Subcutaneous abdominal adipose tissue (tissue), 5 donors: Measurements from ENCODE around the gene RCE1.

ENCODE experiments used
- H3K27ac ChIP-seq: one replicate; pipeline ENCODE4 v1.7.0; 2013; ENCODE audit warnings: low read depth, mild to moderate bottlenecking, inconsistent platforms, low read length, moderate library complexity
- H3K27me3 ChIP-seq, 5 donors: one replicate each; pipeline ENCODE4 v1.7.0; 2013; ENCODE audit warnings: low read length in 5 of 5, inconsistent platforms in 1 of 5; ENCODE audit not compliant: control insufficient read depth in 5 of 5, insufficient read depth in 4 of 5
- H3K36me3 ChIP-seq, 5 donors: one replicate each; pipeline ENCODE4 v1.7.0; 2013; ENCODE audit warnings: low read length in 5 of 5; ENCODE audit not compliant: control insufficient read depth in 5 of 5, insufficient read depth in 5 of 5
- H3K4me1 ChIP-seq, 5 donors: one replicate each; pipeline ENCODE4 v1.7.0; 2013; ENCODE audit warnings: low read length in 5 of 5, mild to moderate bottlenecking in 3 of 5, moderate library complexity in 1 of 5; ENCODE audit not compliant: control insufficient read depth in 5 of 5, insufficient read depth in 5 of 5
- H3K4me3 ChIP-seq, 5 donors: one replicate each; pipeline ENCODE4 v1.7.0; 2013; ENCODE audit warnings: low read length in 5 of 5, low read depth in 1 of 5
- H3K9ac ChIP-seq, 5 donors: one replicate each; pipeline ENCODE4 v1.7.0; 2013; ENCODE audit warnings: low read length in 5 of 5, mild to moderate bottlenecking in 4 of 5, moderate library complexity in 3 of 5
- H3K9me3 ChIP-seq, 5 donors: one replicate each; pipeline ENCODE4 v1.7.0; 2013; ENCODE audit warnings: low read length in 5 of 5; ENCODE audit not compliant: control insufficient read depth in 5 of 5
- donor health status: healthy.
- donor health status: healthy.
- donor health status: healthy.
- donor health status: healthy.
- donor health status: healthy.

RCE1 gene

DNA sequence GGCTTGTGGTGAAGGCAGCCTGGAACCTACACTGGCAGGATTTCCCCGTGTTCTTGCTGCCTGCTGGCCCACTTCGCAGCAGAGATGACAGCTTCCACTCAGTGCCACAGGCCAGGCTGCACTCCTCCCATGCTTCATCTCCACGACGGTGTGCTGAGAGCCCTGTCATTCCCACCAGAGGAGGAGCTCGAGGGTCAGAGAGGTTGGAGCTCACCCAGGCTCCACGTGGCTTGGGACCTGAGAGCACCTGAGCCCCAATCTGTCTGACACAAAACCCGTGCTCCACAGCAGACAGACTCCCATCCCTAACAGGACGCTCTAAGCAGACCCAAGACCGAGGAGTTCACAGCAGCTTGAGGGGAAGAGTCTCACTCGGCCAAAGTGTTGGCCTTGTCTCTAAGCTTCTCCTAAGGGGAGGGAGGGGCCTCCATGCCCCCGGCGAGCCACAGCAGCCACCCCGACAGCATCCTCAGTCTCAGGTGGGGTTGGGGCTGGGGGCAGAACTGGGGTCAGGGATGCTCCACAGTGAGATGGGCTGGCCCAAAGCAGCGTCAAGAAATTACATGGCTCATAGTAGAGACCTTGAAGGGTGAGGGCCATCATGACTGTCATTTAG, 24.3 kb downstream of the RCE1 start:
- H3K4me1 ChIP-seq: peaks cover 0 to 27% (median 8%) of the 10 kb centered on the region in 5 donors
- no peak overlapping the region for H3K9ac ChIP-seq
- H3K27me3 ChIP-seq: no peaks in the 10 kb centered on the region
- no peak overlapping the region for H3K4me3 ChIP-seq
- H3K36me3 ChIP-seq: peaks cover 3 to 73% (median 53%) of the 10 kb centered on the region in 5 donors
- no peaks in the 10 kb centered on the region for H3K9me3 ChIP-seq
- H3K27ac ChIP-seq: no peak overlapping the region

DNA sequence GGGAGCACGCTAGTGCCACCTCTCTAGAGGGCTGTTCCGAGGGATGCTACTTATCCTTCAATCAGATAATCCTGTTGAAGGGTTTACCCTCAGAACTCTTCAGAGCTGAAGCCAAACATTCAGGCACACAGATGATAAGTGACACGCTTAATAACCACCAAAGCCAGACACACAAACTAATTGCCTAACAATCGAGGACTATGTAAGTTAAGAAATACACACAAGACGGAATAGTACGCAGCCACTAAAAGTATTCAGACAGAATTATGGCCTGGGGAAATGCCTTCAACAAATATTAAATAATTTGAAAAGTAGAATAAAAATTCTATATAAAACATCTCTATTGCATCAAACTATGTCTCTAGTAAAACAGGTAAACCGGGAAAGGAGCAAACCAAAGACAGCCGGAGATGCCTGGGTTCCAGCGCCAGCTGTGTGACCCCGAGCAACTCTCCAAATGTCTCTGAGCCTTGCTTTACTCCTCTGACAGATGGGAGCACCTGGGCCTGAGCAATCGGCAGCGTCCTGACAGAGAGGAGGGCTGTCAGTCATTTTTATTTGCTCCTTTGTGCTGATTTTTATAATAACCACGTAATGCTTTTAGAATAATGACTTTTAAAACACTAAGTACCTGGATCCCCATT, 25.0 kb downstream of the RCE1 start:
- Histone ChIP-seq H3K9ac (no peak overlapping the region), H3K4me3 (no peak overlapping the region), H3K36me3 (peaks cover 3 to 70% (median 49%) of the 10 kb centered on the region in 5 donors), H3K4me1 (peaks cover 0 to 23% (median 8%) of the 10 kb centered on the region in 5 donors), H3K9me3 (no peaks in the 10 kb centered on the region), H3K27me3 (no peaks in the 10 kb centered on the region), H3K27ac (no peak overlapping the region)

DNA sequence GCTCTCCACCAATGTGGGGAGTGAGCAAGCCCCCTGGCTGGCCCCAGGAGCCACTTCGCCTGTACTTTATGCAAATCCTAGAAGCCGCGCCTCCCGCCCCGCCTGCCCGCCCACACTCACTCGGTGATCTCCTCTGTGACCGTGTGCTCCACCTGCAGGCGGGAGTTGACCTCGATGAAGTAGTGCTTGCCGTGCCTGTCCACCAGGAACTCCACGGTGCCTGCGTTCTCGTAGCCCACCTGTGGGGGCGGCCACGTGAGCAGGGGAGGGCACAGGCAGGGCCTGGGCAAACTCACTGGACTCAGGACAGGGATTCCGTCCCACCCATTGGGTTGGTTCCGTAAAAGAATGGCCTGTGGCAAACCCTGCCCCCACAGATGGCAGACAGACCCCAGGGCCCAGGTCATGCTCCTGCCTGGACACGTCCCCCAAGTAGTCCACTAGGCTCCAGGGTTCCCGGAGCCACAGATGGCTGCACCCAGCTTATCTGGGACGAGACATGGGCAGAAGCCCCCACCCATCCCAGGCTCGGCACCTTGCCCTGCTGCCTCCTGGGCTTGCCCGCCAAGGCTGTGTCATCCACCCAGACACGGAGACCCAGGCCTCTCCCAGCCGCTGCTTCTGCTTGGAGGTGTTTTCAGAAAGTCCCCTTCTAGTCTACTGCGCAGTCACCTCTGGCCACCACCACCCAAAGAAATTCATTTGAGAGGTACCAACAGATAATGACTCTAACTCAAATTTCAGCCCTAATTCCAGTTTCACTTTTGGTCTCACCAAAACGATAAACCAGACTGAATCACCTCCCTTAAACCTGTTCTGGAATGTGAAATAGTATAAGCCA, 25.7 kb downstream of the RCE1 start:
- Histone ChIP-seq H3K27me3 (no peaks in the 10 kb centered on the region), H3K4me1 (peaks cover 0 to 23% (median 8%) of the 10 kb centered on the region in 5 donors), H3K4me3 (no peak overlapping the region), H3K27ac (no peak overlapping the region), H3K9ac (no peak overlapping the region), H3K36me3 (peaks cover 3 to 63% (median 42%) of the 10 kb centered on the region in 5 donors), H3K9me3 (no peaks in the 10 kb centered on the region)

DNA sequence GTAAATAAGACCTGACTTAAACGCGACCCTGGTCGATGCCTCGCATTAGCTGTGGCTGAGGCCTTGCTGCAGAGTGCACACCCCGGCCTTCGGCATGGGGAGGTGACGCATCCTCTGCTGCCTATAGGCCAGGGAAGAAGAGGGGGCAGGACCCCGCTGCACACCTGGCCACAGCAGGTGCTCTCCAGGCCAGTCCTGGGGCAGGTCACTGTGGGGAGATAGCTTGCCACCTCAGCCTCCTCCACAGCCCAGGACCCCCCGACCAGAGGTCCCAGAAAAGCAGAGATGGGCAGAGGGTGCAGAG, 26.3 kb downstream of the RCE1 start:
- Histone ChIP-seq H3K36me3 (peaks cover 3 to 57% (median 39%) of the 10 kb centered on the region in 5 donors), H3K27ac (no peak overlapping the region), H3K9me3 (no peaks in the 10 kb centered on the region), H3K9ac (no peak overlapping the region), H3K4me1 (peaks cover 0 to 23% (median 8%) of the 10 kb centered on the region in 5 donors), H3K27me3 (no peaks in the 10 kb centered on the region), H3K4me3 (no peak overlapping the region)

DNA sequence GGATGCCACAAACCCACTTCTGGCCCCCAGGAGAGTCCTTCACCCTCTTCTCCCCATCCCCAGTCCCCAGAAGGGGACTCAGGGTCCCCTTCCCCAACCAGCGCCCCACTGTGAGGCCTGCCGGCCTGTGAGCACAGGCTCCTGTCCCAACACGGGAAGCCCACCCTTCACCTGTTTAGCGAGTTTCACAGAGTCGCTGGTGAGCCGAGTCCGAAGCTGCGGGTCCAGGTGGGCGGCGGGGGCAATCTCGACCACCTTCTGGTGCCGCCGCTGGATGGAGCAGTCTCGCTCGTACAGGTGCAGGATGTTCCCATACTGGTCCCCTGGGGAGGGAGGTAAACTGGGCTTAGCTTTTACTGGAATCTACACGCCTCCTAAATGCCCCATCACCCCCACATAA, 26.9 kb downstream of the RCE1 start:
- H3K36me3 ChIP-seq: peaks cover 3 to 57% (median 37%) of the 10 kb centered on the region in 5 donors
- no peak overlapping the region for H3K4me3 ChIP-seq
- no peak overlapping the region for H3K27ac ChIP-seq
- peaks cover 0 to 27% (median 11%) of the 10 kb centered on the region in 5 donors for H3K4me1 ChIP-seq
- no peaks in the 10 kb centered on the region for H3K27me3 ChIP-seq
- H3K9ac ChIP-seq: no peak overlapping the region
- H3K9me3 ChIP-seq: no peaks in the 10 kb centered on the region

DNA sequence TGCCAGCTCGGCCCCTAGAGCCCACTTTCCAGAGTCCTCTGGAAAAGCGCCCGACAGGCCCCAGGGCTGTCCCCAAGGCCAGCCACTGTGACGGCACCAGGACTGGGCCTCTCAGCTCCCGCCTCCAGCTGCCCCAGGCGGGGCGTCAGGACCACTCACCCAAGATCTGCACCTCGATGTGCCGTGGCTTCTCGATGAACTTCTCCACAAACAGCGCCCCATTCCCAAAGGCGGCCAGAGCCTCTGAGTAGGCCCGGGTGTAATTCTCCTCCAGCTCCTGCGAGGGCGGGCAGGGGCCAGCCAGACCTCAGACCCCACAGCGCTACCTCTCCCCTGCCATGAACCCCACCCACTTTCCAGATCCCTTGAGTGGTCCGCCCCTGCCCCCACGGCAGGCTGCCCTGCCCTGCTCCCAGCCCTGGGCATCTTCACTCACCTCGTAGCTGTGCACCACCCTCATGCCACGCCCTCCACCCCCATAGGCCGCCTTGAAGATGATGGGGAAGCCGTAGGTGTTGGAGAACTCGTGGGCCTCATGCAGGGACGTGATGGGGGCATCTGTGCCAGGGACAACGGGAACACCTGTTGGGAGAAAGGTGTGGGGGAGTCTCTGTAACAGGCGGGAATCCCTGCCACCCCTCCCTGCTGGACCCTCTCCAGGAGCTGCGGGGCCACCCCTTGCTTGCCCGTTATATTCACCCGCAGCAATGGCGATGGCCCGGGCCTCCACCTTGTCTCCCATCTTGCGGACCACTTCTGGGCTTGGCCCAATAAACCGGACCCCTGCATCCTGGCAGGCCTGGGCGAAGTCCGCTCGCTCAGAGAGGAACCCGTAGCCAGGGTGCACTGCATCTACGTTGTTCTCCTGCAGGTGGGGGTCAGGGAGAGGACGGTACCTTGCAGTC, 27.6 kb downstream of the RCE1 start:
- Histone ChIP-seq H3K4me3 (no peak overlapping the region), H3K9ac (no peak overlapping the region), H3K9me3 (no peaks in the 10 kb centered on the region), H3K4me1 (peaks cover 0 to 27% (median 18%) of the 10 kb centered on the region in 5 donors), H3K36me3 (peaks cover 3 to 55% (median 33%) of the 10 kb centered on the region in 5 donors), H3K27ac (no peak overlapping the region), H3K27me3 (no peaks in the 10 kb centered on the region)

DNA sequence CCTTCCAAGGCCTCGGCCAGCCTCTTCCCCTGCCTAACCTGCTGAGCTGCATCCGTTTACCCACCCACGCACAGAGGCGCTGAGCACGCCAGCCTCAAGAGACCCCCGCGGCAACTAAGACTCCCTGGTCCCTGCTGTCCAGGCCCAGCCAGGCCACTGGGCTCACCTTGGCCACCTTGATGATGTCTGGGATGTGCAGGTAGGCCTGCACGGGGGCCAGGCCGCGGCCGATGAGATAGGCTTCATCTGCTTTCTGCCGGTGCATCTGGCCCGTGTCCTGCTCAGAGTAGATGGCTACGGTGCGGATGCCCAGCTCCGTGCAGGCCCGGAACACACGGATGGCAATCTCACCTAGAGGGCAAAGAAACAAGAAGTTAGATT, 28.3 kb downstream of the RCE1 start:
- H3K9ac ChIP-seq: no peak overlapping the region
- H3K27ac ChIP-seq: no peak overlapping the region
- peaks cover 0 to 27% (median 25%) of the 10 kb centered on the region in 5 donors for H3K4me1 ChIP-seq
- H3K9me3 ChIP-seq: no peaks in the 10 kb centered on the region
- H3K4me3 ChIP-seq: no peak overlapping the region
- no peaks in the 10 kb centered on the region for H3K27me3 ChIP-seq
- peaks cover 3 to 53% (median 31%) of the 10 kb centered on the region in 5 donors for H3K36me3 ChIP-seq

DNA sequence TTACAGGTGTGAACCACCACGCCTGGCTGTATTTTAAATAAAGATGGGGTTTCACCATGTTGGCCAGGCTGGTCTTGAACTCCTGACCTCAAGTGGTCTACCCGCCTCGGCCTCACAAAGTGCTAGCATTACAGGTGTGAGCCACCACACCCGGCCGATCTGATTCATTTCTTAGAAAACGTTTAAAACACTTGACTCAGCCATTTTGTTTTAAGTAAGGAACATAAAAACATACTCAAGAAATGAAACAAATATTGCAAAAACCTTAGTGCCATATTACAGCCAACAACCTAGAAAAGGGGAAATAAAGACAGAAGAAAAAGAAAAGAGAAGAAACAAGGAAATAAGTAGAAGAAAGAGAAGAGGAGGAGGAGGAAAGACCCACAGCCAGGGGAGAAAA, 31.0 kb downstream of the RCE1 start:
- Histone ChIP-seq H3K9me3 (no peaks in the 10 kb centered on the region), H3K27ac (peak overlapping the region; percentile 67), H3K36me3 (peaks cover 0 to 29% (median 25%) of the 10 kb centered on the region in 5 donors), H3K9ac (no peak overlapping the region), H3K4me1 (peaks cover 2 to 42% (median 35%) of the 10 kb centered on the region in 5 donors), H3K4me3 (no peak overlapping the region), H3K27me3 (no peaks in the 10 kb centered on the region)

DNA sequence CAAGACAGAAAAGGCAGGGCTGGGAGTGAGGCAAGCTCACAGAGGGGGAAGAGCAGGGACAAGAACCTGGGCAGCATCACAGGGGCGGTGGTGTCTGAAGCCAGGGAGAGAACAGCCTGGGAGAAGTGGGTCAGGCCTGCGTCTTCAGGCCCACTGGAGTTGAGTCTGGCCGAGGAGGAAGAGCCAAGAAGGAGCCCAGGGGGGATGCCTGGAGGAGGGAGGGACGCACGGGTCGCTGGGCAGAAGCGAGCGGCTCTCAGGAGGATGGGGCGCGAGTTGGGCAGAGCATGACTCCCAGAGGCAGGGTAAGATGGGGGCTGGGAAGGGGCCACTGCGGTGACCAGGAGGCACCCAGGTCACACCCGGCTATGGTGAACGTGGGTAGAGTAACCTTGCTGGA, 32.1 kb downstream of the RCE1 start:
- Histone ChIP-seq H3K36me3 (peaks cover 0 to 17% (median 14%) of the 10 kb centered on the region in 5 donors), H3K4me1 (peaks cover 2 to 54% (median 45%) of the 10 kb centered on the region in 5 donors), H3K9ac (peak overlapping the region in 1 of 5 donors; percentile 16), H3K27ac (peak overlapping the region; percentile 67), H3K27me3 (no peaks in the 10 kb centered on the region), H3K9me3 (no peaks in the 10 kb centered on the region), H3K4me3 (no peak overlapping the region)
